Stimulated activated CD8-positive, alpha-beta memory T cell treated with anti-CD3 and anti-CD28 coated beads, Interleukin-2, amount 100 ng/mL, for 1 hour (primary cell): ENCODE measurements around the gene TNNI3.
A peak's percentile ranks its signal among the peaks of the same experiment; 100 is the strongest.

ENCODE experiments used
- DNase-seq, 2 donors: peaks; one replicate each; pipeline ENCODE4 v3.0.0-alpha.2; 2020; ENCODE audit warnings: low read depth in 2 of 2

The TNNI3 gene

GRCh38 chr19:55147545-55148251 is 9.8 kb downstream of the TNNI3 start:
- no peak for DNase-seq

GRCh38 chr19:55146705-55147273 is 10.7 kb downstream of the TNNI3 start:
- no peak for DNase-seq

DNA sequence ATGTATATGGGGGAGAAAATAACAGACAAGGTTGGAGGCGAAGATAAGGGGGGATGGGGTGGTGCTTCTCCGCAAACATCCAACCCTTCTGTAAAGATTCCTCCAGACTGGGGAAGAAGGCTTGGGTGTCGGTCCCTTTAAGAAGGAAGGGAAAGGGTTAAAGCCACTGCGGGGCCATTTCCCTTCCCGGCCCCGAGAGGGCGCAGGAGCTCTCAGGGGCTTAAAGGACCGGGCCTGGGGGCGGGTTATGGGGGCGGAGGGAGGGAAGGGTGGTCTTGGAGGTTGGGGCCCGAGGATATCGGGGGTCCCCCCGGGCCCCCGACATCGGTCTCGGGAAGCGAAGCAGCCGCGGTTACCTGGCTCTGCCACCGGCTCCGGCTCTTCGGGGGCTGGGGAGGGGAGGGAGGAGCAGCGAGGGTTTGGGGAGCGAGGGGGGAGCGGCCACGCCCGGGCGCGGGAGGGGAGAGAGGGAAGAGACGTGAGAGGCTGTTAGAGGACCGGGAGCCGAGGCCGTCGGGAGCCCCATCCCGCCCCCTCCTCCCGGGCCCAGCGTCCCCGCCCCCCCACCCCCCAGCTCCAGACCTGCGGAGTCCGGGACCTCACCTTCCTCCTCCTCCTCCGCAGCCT is 11.3 kb downstream of the TNNI3 start:
- DNase-seq: no peak

DNA sequence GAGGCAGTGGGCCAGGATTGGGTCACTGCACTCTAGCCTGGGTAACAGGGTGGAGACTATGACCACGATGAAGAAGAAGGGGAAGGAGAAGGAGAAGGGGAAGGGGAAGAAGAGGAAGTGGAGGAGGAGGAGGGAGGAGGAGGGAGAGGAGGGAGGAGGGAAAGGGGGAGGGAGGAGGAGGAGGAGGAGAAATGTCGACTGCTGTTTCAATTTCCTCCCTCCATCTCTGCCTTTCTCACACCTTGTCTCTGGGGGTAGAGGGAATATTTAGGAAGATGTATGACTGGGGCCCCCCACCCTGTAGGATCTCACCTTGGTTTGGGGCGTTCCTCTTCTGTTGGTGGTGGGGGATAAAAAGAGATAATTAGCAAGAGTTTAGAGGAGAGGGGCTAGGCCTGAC is 12.3 kb downstream of the TNNI3 start:
- DNase-seq: no peak

DNA sequence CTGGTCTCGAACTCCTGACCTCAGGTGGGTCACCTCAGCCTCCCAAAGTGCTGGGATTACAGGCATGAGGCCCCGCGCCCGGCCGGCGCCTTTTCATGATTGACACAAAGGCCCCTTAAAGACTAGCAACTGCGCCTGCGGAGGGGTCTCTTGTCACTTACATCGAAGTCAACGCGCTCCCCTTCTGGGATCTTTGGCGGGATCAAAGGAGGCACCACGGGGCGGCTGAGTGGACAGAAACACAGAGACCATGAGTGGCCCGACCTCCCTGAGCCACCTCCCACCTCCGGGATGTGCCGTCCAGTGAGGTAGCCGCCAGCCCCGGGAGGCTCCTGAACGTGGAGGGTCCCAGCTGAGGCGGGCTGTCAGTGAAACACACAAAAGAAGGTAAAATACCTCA is 15.8 kb downstream of the TNNI3 start:
- DNase-seq: no peak

DNA sequence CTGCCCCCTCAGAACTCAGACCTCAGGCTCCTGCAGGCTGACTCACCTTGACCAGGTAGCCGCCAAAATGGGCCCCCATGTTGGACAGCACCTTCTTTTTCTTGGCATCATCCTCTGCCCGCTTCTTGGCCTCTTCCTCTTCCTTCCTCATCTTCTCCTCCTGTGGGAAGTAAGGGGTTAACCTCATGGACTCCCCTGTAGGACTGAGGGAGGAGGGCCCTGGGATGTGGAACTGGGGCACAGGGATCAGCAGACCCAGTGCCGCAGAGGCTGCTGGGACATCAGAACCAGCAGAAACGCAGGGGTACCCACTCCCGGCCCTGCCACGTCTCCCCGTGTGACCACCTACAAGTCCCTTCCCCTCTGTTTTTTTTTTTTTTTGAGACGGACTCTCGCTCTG is 19.6 kb downstream of the TNNI3 start:
- DNase-seq: no peak

DNA sequence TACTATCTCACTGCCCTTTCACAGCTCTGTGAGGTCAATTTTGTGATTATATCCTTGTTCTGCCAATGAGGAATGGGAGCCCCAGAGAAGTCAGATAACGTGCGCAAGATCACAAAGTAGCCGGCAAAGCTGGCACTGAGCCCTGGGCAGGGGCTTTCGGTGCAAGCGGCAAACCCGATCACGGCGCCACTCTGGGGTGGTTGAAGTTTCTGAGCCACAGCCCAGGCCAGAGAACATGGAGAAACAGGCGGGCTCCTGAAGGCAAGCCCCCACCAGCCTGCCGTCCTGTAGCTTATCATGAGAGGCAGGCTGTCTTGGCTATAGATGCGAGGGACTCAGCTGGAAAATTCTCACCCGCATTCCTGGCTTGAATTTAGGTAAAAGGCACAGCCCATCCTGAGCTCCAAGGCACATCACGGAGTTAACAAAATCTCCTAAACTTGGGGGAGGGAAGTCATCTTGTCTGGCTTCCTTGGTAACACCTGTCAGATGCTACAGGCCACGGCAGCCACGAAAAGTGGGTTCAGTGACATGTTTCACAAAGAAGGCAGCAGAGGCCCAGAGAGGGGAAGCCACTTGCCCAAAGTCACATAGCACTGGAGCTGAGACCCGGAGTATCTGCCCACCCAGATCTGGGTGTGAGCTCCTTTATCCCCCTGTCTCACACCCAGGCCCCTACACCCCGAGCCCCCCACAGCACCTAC is 21.0 kb downstream of the TNNI3 start:
- no peak for DNase-seq

- DNase-seq: no peak
These were observed 22.8 kb downstream of the TNNI3 start for GRCh38 chr19:55134736-55135135.

- DNase-seq: no peak
These were observed 23.7 kb downstream of the TNNI3 start for GRCh38 chr19:55133639-55134444.

GRCh38 chr19:55132453-55133129 is 24.9 kb downstream of the TNNI3 start:
- DNase-seq: no peak

DNA sequence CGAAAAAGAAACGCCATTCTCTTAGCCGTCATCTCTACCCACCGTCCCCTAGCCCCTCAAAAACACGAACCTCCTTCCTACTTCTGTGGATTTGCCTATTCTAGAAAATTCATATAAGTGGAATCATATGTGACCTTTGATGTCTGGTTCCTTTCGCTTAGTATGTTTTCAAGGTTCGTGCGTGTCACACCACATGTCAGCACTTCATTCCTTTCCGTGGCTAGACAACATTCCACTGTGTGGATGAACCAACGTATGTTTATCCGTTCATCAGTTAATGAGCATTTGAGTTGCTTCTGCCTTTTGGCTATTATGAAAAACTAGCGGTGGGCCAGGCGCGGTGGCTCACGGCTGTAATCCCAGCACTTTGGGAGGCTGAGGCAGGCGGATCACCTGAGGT is 26.1 kb downstream of the TNNI3 start:
- DNase-seq: no peak

GRCh38 chr19:55119053-55119452 is 38.5 kb downstream of the TNNI3 start:
- DNase-seq: no peak

GRCh38 chr19:55118401-55118991 is 39.0 kb downstream of the TNNI3 start:
- DNase-seq: no peak

GRCh38 chr19:55117663-55118391 is 39.7 kb downstream of the TNNI3 start:
- peak; percentile 92 to 93 for DNase-seq

DNA sequence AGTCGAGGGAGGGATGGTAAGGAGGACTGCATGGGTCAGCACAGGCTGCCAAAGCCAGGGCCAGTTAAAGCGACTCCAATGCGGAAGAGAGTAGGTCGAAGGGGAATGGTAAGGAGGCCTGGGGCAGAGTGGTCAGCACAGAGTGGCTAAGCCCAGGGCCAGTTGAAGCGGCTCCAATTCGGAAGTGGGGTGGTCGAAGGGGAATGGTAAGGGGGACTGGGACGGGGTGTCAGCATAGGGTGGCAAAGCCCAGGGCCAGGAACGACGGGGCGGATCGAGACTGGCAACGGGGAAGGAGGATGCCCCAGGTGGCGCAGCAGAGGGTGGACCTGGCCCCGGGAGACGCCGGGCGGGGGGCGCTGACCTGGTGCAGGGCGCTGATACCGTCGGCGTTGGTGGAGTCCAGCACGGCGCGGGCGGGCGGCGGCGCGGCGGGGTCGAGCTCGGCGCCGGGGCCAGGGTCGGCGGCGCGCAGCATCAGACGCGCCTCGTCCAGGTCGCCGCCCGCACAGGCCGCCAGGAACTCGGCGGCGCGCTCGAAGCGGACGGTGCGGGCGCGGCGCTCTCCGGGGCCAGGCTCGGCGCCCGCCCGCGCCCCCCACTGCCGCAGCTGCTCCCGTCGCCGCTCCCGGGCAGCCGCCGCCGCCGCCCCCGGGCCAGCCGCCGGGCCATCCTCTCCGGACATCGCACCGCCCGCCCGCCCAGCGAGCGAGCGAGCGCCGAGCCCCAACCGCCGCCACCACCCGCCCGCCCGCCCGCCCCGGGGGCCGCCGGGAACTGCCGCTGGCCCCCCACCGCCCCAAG is 40.5 kb downstream of the TNNI3 start, which contains the start of gene PPP1R12C:
Gene PPP1R12C (minus strand): TSS at position 779 of the 804 bp plus-strand sequence. CDS start 94 bp downstream, at position 685.
- no peak for DNase-seq

DNA sequence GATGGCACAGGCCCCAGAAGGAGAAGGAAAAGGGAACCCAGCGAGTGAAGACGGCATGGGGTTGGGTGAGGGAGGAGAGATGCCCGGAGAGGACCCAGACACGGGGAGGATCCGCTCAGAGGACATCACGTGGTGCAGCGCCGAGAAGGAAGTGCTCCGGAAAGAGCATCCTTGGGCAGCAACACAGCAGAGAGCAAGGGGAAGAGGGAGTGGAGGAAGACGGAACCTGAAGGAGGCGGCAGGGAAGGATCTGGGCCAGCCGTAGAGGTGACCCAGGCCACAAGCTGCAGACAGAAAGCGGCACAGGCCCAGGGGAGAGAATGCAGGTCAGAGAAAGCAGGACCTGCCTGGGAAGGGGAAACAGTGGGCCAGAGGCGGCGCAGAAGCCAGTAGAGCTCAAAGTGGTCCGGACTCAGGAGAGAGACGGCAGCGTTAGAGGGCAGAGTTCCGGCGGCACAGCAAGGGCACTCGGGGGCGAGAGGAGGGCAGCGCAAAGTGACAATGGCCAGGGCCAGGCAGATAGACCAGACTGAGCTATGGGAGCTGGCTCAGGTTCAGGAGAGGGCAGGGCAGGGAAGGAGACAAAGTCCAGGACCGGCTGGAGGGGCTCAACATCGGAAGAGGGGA is 41.2 kb downstream of the TNNI3 start:
- DNase-seq: peak in 1 of 2 donors; percentile 21

DNA sequence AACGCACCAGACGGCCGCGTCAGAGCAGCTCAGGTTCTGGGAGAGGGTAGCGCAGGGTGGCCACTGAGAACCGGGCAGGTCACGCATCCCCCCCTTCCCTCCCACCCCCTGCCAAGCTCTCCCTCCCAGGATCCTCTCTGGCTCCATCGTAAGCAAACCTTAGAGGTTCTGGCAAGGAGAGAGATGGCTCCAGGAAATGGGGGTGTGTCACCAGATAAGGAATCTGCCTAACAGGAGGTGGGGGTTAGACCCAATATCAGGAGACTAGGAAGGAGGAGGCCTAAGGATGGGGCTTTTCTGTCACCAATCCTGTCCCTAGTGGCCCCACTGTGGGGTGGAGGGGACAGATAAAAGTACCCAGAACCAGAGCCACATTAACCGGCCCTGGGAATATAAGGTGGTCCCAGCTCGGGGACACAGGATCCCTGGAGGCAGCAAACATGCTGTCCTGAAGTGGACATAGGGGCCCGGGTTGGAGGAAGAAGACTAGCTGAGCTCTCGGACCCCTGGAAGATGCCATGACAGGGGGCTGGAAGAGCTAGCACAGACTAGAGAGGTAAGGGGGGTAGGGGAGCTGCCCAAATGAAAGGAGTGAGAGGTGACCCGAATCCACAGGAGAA is 42.0 kb downstream of the TNNI3 start:
- no peak for DNase-seq

DNA sequence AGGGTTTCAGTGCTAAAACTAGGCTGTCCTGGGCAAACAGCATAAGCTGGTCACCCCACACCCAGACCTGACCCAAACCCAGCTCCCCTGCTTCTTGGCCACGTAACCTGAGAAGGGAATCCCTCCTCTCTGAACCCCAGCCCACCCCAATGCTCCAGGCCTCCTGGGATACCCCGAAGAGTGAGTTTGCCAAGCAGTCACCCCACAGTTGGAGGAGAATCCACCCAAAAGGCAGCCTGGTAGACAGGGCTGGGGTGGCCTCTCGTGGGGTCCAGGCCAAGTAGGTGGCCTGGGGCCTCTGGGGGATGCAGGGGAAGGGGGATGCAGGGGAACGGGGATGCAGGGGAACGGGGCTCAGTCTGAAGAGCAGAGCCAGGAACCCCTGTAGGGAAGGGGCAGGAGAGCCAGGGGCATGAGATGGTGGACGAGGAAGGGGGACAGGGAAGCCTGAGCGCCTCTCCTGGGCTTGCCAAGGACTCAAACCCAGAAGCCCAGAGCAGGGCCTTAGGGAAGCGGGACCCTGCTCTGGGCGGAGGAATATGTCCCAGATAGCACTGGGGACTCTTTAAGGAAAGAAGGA is 42.9 kb downstream of the TNNI3 start:
- DNase-seq: no peak
